ENCODE results near the gene ARHGDIG. TPM values are rescaled to one million over a fixed set of nuclear protein-coding genes. Genes with fewer than 3 reads are reported as not detected.
"Not testable (repeated sequence)": the region's sequence is repeated elsewhere in the genome, so short reads cannot be mapped to it uniquely, and the experiment has no call there.

The ARHGDIG gene
- total RNA-seq, 1 donor from 2014 or later, result not detected

- no peak for DNase-seq (ENCODE audit: low spot score)
Measured at GRCh38 chr16:325375-326145, 45.2 kb downstream of the ARHGDIG start.

GRCh38 chr16:330741-331140 is 50.4 kb downstream of the ARHGDIG start:
- DNase-seq (ENCODE audit: low spot score), result no peak

GRCh38 chr16:331181-331814 is 50.9 kb downstream of the ARHGDIG start:
- DNase-seq (ENCODE audit: low spot score), result not testable (repeated sequence)

Other genes with a start within 250 kb of the ARHGDIG start
- gene POLR3K, start 227.0 kb upstream of the ARHGDIG start, total RNA-seq, result 14.9 TPM
- gene SNRNP25, start 226.8 kb upstream of the ARHGDIG start, total RNA-seq, result 16.8 TPM
- gene RHBDF1, start 208.0 kb upstream of the ARHGDIG start, total RNA-seq, result 49.0 TPM
- gene MPG, start 202.4 kb upstream of the ARHGDIG start, total RNA-seq, result 38.2 TPM
- 42.5 TPM for gene NPRL3, start 141.9 kb upstream of the ARHGDIG start, total RNA-seq
- gene HBZ, start 127.9 kb upstream of the ARHGDIG start, total RNA-seq, result not detected
- not detected for gene HBM, start 114.6 kb upstream of the ARHGDIG start, total RNA-seq
- gene HBA2, start 107.7 kb upstream of the ARHGDIG start, total RNA-seq, result 88.0 TPM
- gene HBA1, start 103.9 kb upstream of the ARHGDIG start, total RNA-seq, result 82.1 TPM
- gene HBQ1, start 100.1 kb upstream of the ARHGDIG start, total RNA-seq, result not detected
- gene LUC7L, start 51.1 kb upstream of the ARHGDIG start, total RNA-seq, result 85.3 TPM
- 89.4 TPM for gene FAM234A, start 45.8 kb upstream of the ARHGDIG start, total RNA-seq
- 4.5 TPM for gene RGS11, start 4.6 kb upstream of the ARHGDIG start, total RNA-seq
- gene PDIA2, start 2.6 kb downstream of the ARHGDIG start, total RNA-seq, result not detected
- 20.1 TPM for gene AXIN1, start 72.1 kb downstream of the ARHGDIG start, total RNA-seq
- gene MRPL28, start 89.9 kb downstream of the ARHGDIG start, total RNA-seq, result 56.6 TPM
- 37.6 TPM for gene PGAP6, start 101.4 kb downstream of the ARHGDIG start, total RNA-seq
- 121 TPM for gene NME4, start 116.6 kb downstream of the ARHGDIG start, total RNA-seq
- 17.5 TPM for gene DECR2, start 121.3 kb downstream of the ARHGDIG start, total RNA-seq
- gene RAB11FIP3, start 145.1 kb downstream of the ARHGDIG start, total RNA-seq, result 42.0 TPM
- gene CAPN15, start 247.1 kb downstream of the ARHGDIG start, total RNA-seq, result 60.1 TPM

Data from ureter (tissue), 1 donor.